ENCODE results near the gene CD48. TPM values are rescaled to one million over a fixed set of nuclear protein-coding genes. Genes with fewer than 3 reads are reported as not detected.

Gene CD48
- total RNA-seq, 1 donor from 2014 or later: 26.3 TPM

DNA sequence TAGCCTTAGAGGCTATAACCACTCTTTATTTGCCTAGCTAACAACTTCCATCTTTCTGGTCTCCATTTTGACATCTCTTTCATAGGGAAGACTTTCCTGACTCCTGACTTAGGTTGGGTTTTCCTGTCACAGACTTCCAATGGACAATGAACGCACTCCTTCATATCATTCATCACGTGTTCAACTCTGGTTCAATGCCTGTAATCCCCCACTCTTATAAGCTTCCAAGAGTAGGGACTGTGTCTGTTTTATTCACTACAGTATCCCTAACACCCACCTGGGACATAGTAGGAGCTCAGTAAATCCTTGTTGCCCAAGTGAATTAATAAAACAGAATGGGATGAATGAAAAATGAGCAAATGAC, 69.4 kb downstream of the CD48 start:
- Histone ChIP-seq H3K27ac (no peak overlapping the region), H3K9me3 (no peaks in the 10 kb centered on the region), H3K27me3 (ENCODE audit: low read depth) (no peaks in the 10 kb centered on the region), H3K36me3 (no peaks in the 10 kb centered on the region), H3K4me3 (no peak overlapping the region), H3K4me1 (peaks cover 18% of the 10 kb centered on the region)
- intact Hi-C loops (cut with DNase I): no loop called here
- no peak for DNase-seq
- TF ChIP-seq, protein P1, sequence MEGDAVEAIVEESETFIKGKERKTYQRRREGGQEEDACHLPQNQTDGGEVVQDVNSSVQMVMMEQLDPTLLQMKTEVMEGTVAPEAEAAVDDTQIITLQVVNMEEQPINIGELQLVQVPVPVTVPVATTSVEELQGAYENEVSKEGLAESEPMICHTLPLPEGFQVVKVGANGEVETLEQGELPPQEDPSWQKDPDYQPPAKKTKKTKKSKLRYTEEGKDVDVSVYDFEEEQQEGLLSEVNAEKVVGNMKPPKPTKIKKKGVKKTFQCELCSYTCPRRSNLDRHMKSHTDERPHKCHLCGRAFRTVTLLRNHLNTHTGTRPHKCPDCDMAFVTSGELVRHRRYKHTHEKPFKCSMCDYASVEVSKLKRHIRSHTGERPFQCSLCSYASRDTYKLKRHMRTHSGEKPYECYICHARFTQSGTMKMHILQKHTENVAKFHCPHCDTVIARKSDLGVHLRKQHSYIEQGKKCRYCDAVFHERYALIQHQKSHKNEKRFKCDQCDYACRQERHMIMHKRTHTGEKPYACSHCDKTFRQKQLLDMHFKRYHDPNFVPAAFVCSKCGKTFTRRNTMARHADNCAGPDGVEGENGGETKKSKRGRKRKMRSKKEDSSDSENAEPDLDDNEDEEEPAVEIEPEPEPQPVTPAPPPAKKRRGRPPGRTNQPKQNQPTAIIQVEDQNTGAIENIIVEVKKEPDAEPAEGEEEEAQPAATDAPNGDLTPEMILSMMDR (IDR thresholded peaks at IDR 0.05): no peak
- no peak for ATAC-seq

DNA sequence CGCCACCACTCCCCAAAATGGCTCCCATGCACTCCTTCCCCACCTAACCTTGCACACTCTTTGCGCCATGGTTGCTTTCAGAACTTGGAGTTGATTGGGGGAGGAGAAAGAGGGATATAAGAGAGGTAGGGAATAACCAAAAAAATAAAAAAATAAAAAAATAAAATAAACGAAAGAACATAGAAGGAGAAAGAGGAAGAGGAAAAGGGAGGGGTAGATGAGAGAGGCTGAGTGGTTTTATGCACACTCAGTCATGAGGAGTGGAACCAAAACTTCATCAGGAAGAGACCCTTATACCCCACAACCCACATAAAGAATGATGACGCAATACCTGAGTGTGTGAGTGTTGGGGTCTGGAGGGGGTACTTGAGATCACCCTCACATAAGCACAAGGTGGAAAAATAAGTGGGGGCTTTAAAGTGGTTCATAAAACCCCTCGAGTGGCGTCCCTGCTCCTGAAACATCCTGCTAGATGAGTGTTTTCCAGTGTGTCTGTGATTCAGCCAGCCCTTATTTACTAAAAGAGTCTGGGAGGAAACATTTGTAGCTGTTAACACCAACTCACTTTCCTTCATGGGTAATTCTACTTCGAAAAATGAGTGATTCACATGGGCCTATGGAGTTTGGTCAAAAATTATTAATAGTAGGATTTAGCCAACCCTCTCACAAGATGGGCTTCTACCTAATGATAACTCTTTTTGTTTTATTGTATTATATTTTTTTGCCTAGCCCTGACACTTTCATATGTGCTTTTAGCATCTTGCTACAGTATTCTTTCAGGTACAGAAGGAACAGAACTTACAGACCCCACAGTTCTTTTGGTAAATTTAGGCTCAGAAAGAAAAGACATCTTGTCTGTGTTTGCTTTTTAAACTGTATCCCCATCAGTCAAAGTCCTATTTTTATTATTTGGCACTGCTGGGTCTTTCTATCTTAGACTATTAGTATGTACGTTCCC, 70.0 kb downstream of the CD48 start:
- H3K27me3 ChIP-seq (ENCODE audit: low read depth): no peaks in the 10 kb centered on the region
- H3K4me1 ChIP-seq: peaks cover 16% of the 10 kb centered on the region
- no peaks in the 10 kb centered on the region for H3K36me3 ChIP-seq
- intact Hi-C loops (cut with DNase I): no loop called here
- no peak overlapping the region for H3K27ac ChIP-seq
- TF ChIP-seq, protein P1 (IDR thresholded peaks at IDR 0.05): no peak
- DNase-seq (no peak), ATAC-seq (peak in 1 of 2 donors; percentile 31)
- H3K4me3 ChIP-seq: no peak overlapping the region
- H3K9me3 ChIP-seq: no peaks in the 10 kb centered on the region

DNA sequence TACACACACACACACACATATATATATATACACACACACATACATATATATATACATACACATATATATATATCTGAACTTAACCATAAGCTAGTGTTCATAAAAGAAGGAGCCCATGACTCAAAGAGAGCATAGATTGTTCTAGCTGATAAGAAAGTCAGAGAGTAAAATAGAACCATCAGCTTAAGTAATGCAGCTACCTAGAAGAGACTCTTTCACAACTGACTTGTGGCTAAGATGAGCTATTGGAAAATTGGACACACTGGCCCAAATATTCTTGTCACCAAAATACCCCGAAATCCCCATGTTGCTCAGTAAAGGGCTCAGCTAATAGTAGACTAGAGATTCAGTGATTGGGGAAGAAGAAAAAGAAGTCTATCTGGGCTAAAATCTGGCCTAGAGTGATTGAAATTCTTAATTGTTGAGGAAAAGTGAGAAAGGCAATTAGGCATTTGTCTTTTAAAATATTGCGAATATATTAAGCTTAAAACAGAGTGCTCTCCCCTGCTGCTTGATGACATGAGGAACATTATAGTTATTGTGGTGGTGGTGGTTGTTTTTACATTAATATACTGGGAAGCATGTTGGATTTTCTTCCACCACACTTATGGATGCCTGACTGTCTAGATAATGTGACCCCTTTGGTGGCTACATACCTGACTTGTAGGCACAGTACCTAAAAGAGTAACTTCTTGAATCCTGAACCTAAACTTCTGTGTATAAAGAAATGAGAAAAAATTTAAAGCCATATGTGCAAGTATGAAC, 71.1 kb downstream of the CD48 start:
- no peaks in the 10 kb centered on the region for H3K9me3 ChIP-seq
- TF ChIP-seq, protein P1 (IDR thresholded peaks at IDR 0.05): no peak
- intact Hi-C loops (cut with DNase I): no loop called here
- DNase-seq (no peak), ATAC-seq (no peak)
- H3K27me3 ChIP-seq (ENCODE audit: low read depth): no peaks in the 10 kb centered on the region
- peaks cover 11% of the 10 kb centered on the region for H3K4me1 ChIP-seq
- H3K36me3 ChIP-seq: no peaks in the 10 kb centered on the region
- H3K4me3 ChIP-seq: no peak overlapping the region
- H3K27ac ChIP-seq: no peak overlapping the region

DNA sequence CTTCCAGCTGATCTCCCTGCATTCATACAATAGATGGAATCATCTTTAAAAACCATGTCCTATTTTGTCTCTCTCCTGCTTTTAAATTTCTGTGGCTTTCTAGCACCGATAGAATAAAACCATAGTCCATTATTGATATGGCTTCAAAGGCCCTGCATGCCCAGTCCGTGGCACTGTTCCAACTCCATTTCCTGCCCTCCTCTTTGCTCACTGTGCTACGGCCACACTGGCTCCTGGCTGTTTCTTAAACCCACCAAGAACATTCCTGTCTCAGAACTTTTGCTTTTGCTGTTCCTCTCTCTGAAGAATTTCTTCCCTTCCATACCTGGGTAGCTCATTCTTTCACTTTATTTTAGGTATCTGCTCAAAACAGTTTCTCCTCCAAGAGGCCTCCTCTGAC, 72.0 kb downstream of the CD48 start:
- no peak overlapping the region for H3K4me3 ChIP-seq
- H3K27ac ChIP-seq: no peak overlapping the region

DNA sequence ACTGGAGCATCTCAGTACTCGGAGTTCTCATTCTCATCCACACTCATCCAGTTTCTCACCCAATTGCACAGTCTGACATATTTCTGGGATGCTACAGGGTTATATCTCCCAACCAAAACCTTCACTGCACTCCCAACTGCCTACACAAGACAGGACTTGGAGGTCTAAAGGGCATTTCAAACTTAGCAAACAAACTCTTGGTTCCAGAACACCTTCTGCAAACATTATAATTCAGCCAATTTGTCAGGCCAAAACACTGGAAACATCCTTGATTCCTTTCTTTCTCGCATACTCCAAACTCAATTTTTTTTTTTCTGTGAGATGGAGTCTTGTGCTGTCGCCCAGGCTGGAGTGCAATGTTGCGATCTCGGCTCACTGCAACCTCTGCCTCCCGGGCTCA, 72.7 kb downstream of the CD48 start:
- DNase-seq: no peak
- Histone ChIP-seq H3K36me3 (no peaks in the 10 kb centered on the region), H3K4me3 (no peak overlapping the region), H3K4me1 (peaks cover 12% of the 10 kb centered on the region), H3K27ac (no peak overlapping the region), H3K9me3 (no peaks in the 10 kb centered on the region), H3K27me3 (ENCODE audit: low read depth) (no peaks in the 10 kb centered on the region)
- TF ChIP-seq, protein P1 (IDR thresholded peaks at IDR 0.05): no peak
- ATAC-seq: no peak
- intact Hi-C loops (cut with DNase I): no loop called here

More for the DNA sequence above, 72.0 kb downstream of the CD48 start:
- Histone ChIP-seq H3K27me3 (ENCODE audit: low read depth) (no peaks in the 10 kb centered on the region), H3K4me1 (peaks cover 11% of the 10 kb centered on the region), H3K9me3 (no peaks in the 10 kb centered on the region), H3K36me3 (no peaks in the 10 kb centered on the region)
- DNase-seq: no peak
- ATAC-seq: no peak
- TF ChIP-seq, protein P1 (IDR thresholded peaks at IDR 0.05): no peak
- intact Hi-C loops (cut with DNase I): no loop called here
